Loucy (cell line): ENCODE data around the gene NBPF1.
"Not testable (repeated sequence)": the region's sequence is repeated elsewhere in the genome, so short reads cannot be mapped to it uniquely, and the experiment has no call there.

Source experiments
- H2AFZ ChIP-seq: fragments of 200-600 bp; sonication (generic); 2 replicates; pipeline ENCODE4 v1.6.0; 2016; ENCODE audit warnings: antibody characterized with exemption, mild to moderate bottlenecking, low read length, moderate library complexity
- H3F3A ChIP-seq: fragments of 200-600 bp; 2 replicates; pipeline ENCODE4 v1.6.0; 2016; ENCODE audit warnings: antibody characterized with exemption, low read depth, mild to moderate bottlenecking
- H3K27me3 ChIP-seq: fragments of 200-600 bp; sonication (generic); 2 replicates; pipeline ENCODE4 v1.6.1; 2014; ENCODE audit warnings: low read length, mild to moderate bottlenecking; ENCODE audit not compliant: insufficient read depth, poor library complexity, severe bottlenecking
- H3K36me3 ChIP-seq: fragments of 200-600 bp; sonication (generic); 2 replicates; pipeline ENCODE4 v1.6.1; 2016; ENCODE audit warnings: low read length; ENCODE audit not compliant: insufficient read depth
- H3K4me1 ChIP-seq: fragments of 200-600 bp; sonication (generic); 2 replicates; pipeline ENCODE4 v1.5.1; 2014; ENCODE audit warnings: low read length, mild to moderate bottlenecking; ENCODE audit not compliant: insufficient read depth, poor library complexity, severe bottlenecking
- H3K4me2 ChIP-seq: fragments of 200-600 bp; sonication (generic); 2 replicates; pipeline ENCODE4 v1.6.0; 2014; ENCODE audit warnings: antibody characterized with exemption, low read length, low read depth, mild to moderate bottlenecking; ENCODE audit not compliant: poor library complexity, severe bottlenecking
- H3K4me3 ChIP-seq: fragments of 200-600 bp; sonication (generic); 2 replicates; pipeline ENCODE4 v1.5.1; 2014; ENCODE audit warnings: low read length, mild to moderate bottlenecking, mixed read lengths; ENCODE audit not compliant: poor library complexity, severe bottlenecking
- H3K79me2 ChIP-seq: fragments of 200-600 bp; sonication (generic); 2 replicates; pipeline ENCODE4 v1.6.1; 2014; ENCODE audit warnings: low read length; ENCODE audit not compliant: insufficient read depth
- H3K9ac ChIP-seq: fragments of 200-600 bp; sonication (generic); 2 replicates; pipeline ENCODE4 v1.6.0; 2014; ENCODE audit warnings: mild to moderate bottlenecking, low read depth, low read length, moderate library complexity; ENCODE audit not compliant: poor library complexity, severe bottlenecking
- H3K9me2 ChIP-seq: fragments of 200-600 bp; sonication (generic); replicated peaks from 2 replicates; pipeline ENCODE4 v1.6.1; 2016; ENCODE audit warnings: low read depth, low read length, mixed read lengths
- H3K9me3 ChIP-seq: fragments of 200-600 bp; sonication (generic); 2 replicates; pipeline ENCODE4 v1.6.1; 2014; ENCODE audit warnings: mild to moderate bottlenecking, antibody characterized with exemption, low read length, low read depth; ENCODE audit not compliant: insufficient read depth
- H4K20me1 ChIP-seq: fragments of 200-600 bp; sonication (generic); 2 replicates; pipeline ENCODE4 v1.6.0; 2014; ENCODE audit warnings: antibody characterized with exemption, low read length, mild to moderate bottlenecking; ENCODE audit not compliant: insufficient read depth, poor library complexity, severe bottlenecking

The NBPF1 gene

GRCh38 chr1:16547502-16548241 lies 65.7 kb downstream of the NBPF1 start:
- H3K4me1 ChIP-seq, H3F3A ChIP-seq, H3K27me3 ChIP-seq, H3K9me2 ChIP-seq, H3K36me3 ChIP-seq, H3K4me3 ChIP-seq, H2AFZ ChIP-seq, H3K79me2 ChIP-seq, H3K4me2 ChIP-seq, H4K20me1 ChIP-seq, H3K9ac ChIP-seq, H3K9me3 ChIP-seq: not testable (repeated sequence)

GRCh38 chr1:16545682-16546095 lies 67.7 kb downstream of the NBPF1 start:
- H3K4me3 ChIP-seq, H3K9me3 ChIP-seq, H2AFZ ChIP-seq, H3K79me2 ChIP-seq, H3K4me1 ChIP-seq, H3K4me2 ChIP-seq, H3K27me3 ChIP-seq, H3K9ac ChIP-seq, H4K20me1 ChIP-seq, H3K36me3 ChIP-seq, H3K9me2 ChIP-seq, H3F3A ChIP-seq: not testable (repeated sequence)

GRCh38 chr1:16540421-16540893 lies 72.9 kb downstream of the NBPF1 start:
- H2AFZ ChIP-seq, H4K20me1 ChIP-seq, H3K9ac ChIP-seq, H3K4me1 ChIP-seq, H3K4me2 ChIP-seq, H3K9me2 ChIP-seq, H3K27me3 ChIP-seq, H3F3A ChIP-seq, H3K36me3 ChIP-seq, H3K79me2 ChIP-seq, H3K9me3 ChIP-seq, H3K4me3 ChIP-seq: not testable (repeated sequence)

DNA sequence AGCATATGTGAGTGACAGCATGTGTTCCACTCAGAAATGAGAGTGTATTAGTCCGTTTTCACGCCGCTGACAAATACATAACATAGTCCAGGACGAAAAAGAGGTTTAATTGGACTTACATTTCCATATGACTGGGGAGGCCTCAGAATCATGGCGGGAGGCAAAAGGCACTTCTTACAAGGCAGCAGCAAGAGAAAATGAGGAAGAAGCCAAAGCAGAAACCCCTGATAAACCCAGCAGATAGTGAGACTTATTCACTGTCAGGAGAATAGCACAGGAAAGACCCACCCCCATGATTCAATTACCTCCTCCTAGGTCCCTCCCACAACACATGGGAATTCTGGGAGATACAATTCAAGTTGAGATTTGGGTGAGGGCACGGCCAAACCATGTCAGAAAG lies 75.8 kb downstream of the NBPF1 start:
- H4K20me1 ChIP-seq, H3K9me3 ChIP-seq, H3K9me2 ChIP-seq, H3K27me3 ChIP-seq, H3K4me2 ChIP-seq, H3K4me1 ChIP-seq, H3K4me3 ChIP-seq, H3K9ac ChIP-seq, H3K36me3 ChIP-seq, H3K79me2 ChIP-seq, H3F3A ChIP-seq, H2AFZ ChIP-seq: not testable (repeated sequence)

DNA sequence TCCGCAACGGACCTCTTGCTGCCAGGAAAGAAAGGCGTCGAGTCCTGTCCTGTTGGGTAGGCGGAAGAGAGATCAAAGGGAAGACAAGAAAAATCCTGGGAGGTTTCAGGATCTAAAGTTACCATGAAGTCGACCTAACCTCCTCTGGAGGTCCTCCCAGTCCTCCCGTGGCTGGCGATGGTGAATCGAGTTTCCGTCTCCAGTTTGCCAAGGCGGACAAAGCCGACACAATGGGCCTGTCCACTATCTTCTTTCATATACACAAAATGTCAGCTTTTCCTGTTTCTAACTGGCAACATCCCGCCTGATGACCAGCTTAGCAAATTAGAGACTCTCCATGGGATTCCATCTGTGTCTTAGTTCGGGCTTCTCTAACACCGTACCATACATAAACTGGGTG lies 76.6 kb downstream of the NBPF1 start:
- not testable (repeated sequence) for H3K4me2 ChIP-seq, H3K79me2 ChIP-seq, H2AFZ ChIP-seq, H3K4me1 ChIP-seq, H3K9me3 ChIP-seq, H3K9ac ChIP-seq, H3K4me3 ChIP-seq, H3K36me3 ChIP-seq, H4K20me1 ChIP-seq, H3F3A ChIP-seq, H3K27me3 ChIP-seq, H3K9me2 ChIP-seq

- H3K9ac ChIP-seq, H3K36me3 ChIP-seq, H3K4me3 ChIP-seq, H3K4me1 ChIP-seq, H3K9me2 ChIP-seq, H3K79me2 ChIP-seq, H3K27me3 ChIP-seq, H2AFZ ChIP-seq, H3K4me2 ChIP-seq, H3K9me3 ChIP-seq, H3F3A ChIP-seq, H4K20me1 ChIP-seq: not testable (repeated sequence)
These were observed 77.5 kb downstream of the NBPF1 start for GRCh38 chr1:16535898-16536297.

- H3K9ac ChIP-seq, H2AFZ ChIP-seq, H3K4me3 ChIP-seq: not testable (repeated sequence)
These were observed 77.9 kb downstream of the NBPF1 start for GRCh38 chr1:16535487-16535886.

More at GRCh38 chr1:16535487-16535886, 77.9 kb downstream of the NBPF1 start:
- H3K4me1 ChIP-seq, H3K9me2 ChIP-seq, H4K20me1 ChIP-seq, H3K9me3 ChIP-seq, H3K79me2 ChIP-seq, H3K36me3 ChIP-seq, H3F3A ChIP-seq, H3K27me3 ChIP-seq, H3K4me2 ChIP-seq: not testable (repeated sequence)
